AG04449 (cell line): Measurements from ENCODE around the gene RAD51B.

Experiments
- CTCF ChIA-PET: fragments of 350-600 bp; formaldehyde crosslinking; extraction: SDS; loops from one replicate; lab custom pipeline; 2021; ENCODE audit warnings: antibody characterized with exemption; lab: Yijun Ruan, JAX
- POLR2A ChIA-PET: fragments of 400-600, 350-600 bp; formaldehyde crosslinking; extraction: SDS; loops from one replicate; lab custom pipeline; 2020; ENCODE audit warnings: antibody characterized with exemption, inconsistent platforms; lab: Yijun Ruan, JAX
- DNase-seq: peaks from one replicate; pipeline ENCODE4 v3.0.0-alpha.2; 2010; ENCODE audit warnings: low read depth, low spot score
- H3K4me3 ChIP-seq: 2 replicates; pipeline ENCODE4 v1.5.1; 2011; ENCODE audit warnings: low read depth, mild to moderate bottlenecking, control low read depth, low read length
- CTCF ChIP-seq: IDR thresholded peaks from one replicate; pipeline ENCODE4 v1.5.1; 2011; ENCODE audit warnings: mild to moderate bottlenecking, moderate library complexity, low read length, control low read depth, inconsistent platforms; ENCODE audit not compliant: insufficient read depth; ENCODE audit errors: missing control alignments

RAD51B gene

DNA sequence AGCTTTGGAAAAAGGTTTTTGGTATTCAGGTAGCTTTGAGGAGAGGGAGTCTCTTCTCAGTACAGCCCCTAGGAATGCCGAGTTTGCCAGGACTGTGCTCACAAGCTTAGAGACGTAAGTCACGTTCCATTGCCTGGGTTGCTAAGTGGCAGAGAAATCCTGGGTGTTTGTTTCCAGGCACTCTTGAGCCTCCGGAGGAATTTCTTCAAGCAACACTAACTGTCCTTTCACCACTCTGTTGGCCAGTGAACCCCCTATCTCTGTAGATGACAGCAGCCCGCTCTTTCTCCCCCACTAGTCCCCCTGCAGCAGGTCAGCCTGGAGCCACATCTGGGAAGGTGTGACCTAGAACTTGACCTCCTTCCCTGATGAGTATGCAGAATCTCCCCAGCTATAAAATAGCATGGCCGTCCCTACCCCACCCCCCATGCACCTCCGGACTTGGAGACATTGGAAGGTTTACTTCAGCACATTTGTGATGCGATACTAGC, 810.5 kb downstream of the RAD51B start:
- no peak overlapping the region for H3K4me3 ChIP-seq
- ChIA-PET POLR2A (interaction anchor here (0.6 kb wide), 1 partner anchor 161 kb away, joined by 4 read pairs; no protein-coding TSS in a partner anchor), CTCF (interaction anchor here (1.5 kb wide), 1 partner anchor 158 kb away, joined by 4 read pairs; no protein-coding TSS in a partner anchor)
- no peak for DNase-seq
- TF ChIP-seq CTCF = no peak

- ChIA-PET CTCF (interaction anchor here (2.0 kb wide), 1 partner anchor 8 kb away, joined by 4 read pairs; no protein-coding TSS in a partner anchor), POLR2A (no interaction called here)
- DNase-seq = no peak
- no peak overlapping the region for H3K4me3 ChIP-seq
- no peak for TF ChIP-seq CTCF
Observed at GRCh38 chr14:68630611-68631393, 811.2 kb downstream of the RAD51B start.

GRCh38 chr14:68631394-68632053, 811.9 kb downstream of the RAD51B start:
- CTCF ChIA-PET = interaction anchor here (2.0 kb wide), 1 partner anchor 9 kb away, joined by 4 read pairs; no protein-coding TSS in a partner anchor
- DNase-seq = no peak
- H3K4me3 ChIP-seq = no peak overlapping the region
- POLR2A ChIA-PET = no interaction called here
- TF ChIP-seq CTCF = no peak

DNA sequence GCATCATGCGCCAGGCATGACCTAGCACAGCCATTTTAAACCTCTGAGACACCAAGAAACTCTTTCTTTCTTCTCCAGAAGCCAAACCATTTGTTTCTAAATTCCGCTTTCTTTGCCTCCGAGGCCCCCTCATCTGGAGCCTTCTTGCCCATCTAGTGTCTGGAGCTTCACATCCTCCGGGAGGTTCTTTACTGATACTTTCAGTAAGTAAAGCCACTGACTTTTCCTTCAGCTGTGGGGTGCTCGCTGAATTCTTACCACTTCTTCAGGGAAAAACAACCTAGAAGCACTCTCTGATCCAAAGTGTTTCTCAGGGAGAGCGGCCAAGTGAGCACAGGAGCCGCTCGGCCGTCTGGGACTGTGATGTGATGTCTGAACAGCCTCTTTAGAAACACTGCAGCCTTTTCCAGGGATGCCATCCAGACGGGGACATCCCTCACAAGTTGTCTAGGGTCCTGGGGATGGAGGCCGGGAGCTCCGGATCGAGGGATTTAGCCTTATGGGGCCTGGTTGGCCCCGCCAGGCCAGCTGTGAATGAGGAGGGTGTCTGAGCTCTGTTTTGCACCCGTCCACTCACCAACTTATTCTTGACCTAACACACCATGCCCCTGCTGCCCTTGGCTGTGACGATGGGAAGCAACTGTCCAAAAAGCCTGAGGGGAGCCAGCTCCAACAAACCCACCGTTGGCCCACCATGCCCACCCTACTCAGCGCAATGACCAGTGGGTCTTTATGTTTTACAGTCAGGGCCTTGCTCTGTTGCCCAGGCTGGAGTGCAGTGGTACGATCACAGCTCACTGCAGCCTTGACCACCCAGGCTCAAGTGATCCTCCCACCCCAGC, 812.7 kb downstream of the RAD51B start:
- no peak overlapping the region for H3K4me3 ChIP-seq
- no peak for DNase-seq
- ChIA-PET POLR2A (no interaction called here), CTCF (interaction anchor here (1.4 to 2.0 kb wide), 2 partner anchors 9 to 157 kb away, joined by 4 read pairs; no protein-coding TSS in a partner anchor)
- no peak for TF ChIP-seq CTCF

DNA sequence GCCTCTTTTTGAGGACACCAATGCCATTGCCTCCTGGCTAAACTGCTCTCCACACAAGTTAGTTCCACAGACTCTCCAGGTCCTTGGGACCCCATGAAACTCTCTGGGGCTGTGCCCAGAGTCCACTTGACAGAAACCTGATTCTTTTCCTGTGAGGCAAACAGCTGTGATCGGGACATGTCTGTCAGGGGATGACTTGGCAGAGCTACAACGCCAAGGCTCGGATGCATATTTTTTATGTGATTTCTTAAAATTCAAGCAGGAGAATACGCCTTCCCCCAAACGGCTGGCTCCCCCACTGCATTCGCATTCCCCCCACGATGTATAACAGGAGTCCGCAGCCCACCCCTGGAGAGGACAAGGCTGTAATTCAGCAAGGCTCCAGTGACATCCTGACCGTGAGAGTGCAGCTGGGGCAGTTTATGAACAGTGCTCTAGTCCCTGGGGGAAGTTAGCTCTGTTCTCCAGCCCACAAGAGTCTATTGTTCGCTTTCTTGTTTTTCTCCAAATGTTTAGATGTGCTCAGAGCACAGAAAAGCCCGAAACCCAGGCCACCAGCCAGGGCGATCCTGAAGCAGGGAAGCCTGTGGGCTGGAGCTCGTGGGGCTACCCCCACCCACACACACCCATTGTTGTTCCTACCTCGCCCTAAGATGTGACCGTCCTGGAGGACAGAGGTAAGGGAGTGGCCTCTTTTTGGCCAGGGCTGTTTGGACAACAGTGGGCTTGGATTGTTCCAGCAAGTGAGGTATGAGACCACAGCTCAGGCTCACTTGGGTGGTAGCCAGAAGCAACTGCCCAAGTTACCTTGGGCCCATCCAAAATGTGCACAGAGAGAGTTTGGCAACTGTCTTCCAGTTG, 813.8 kb downstream of the RAD51B start:
- ChIA-PET POLR2A (interaction anchor here (1.0 kb wide), 1 partner anchor 50 kb away, joined by 7 read pairs; no protein-coding TSS in a partner anchor), CTCF (interaction anchor here (1.4 kb wide), 1 partner anchor 156 kb away, joined by 4 read pairs; no protein-coding TSS in a partner anchor)
- H3K4me3 ChIP-seq = no peak overlapping the region
- DNase-seq = no peak
- TF ChIP-seq CTCF = no peak
